Esophagus (tissue), 2 donors: ENCODE measurements around the gene SLC6A12. TPM values are rescaled to one million over a fixed set of nuclear protein-coding genes. Genes with fewer than 3 reads are reported as not detected.

Source experiments
- H3K27ac ChIP-seq, 2 donors: one replicate each; pipeline ENCODE4 v1.5.1; 2013; ENCODE audit warnings: low read depth in 2 of 2, mild to moderate bottlenecking in 2 of 2, inconsistent platforms in 1 of 2, low read length in 1 of 2, moderate library complexity in 1 of 2
- H3K27me3 ChIP-seq, 2 donors: one replicate each; pipeline ENCODE4 v1.6.1; 2013; ENCODE audit warnings: low read length in 2 of 2, control low read depth in 1 of 2, mild to moderate bottlenecking in 1 of 2; ENCODE audit not compliant: insufficient read depth in 2 of 2, control insufficient read depth in 1 of 2
- H3K36me3 ChIP-seq, 2 donors: one replicate each; pipeline ENCODE4 v1.6.1; 2013; ENCODE audit warnings: low read length in 1 of 2; ENCODE audit not compliant: control insufficient read depth in 2 of 2, insufficient read depth in 2 of 2
- H3K4me1 ChIP-seq, 2 donors: one replicate each; pipeline ENCODE4 v1.6.1; 2013; ENCODE audit warnings: low read length in 1 of 2; ENCODE audit not compliant: control insufficient read depth in 2 of 2, insufficient read depth in 2 of 2
- H3K4me3 ChIP-seq, 2 donors: one replicate each; pipeline ENCODE4 v1.5.1; 2013; ENCODE audit warnings: low read length in 2 of 2, mild to moderate bottlenecking in 2 of 2, low read depth in 1 of 2, moderate library complexity in 1 of 2
- H3K9me3 ChIP-seq, 2 donors: one replicate each; pipeline ENCODE4 v1.6.1; 2013; ENCODE audit warnings: mild to moderate bottlenecking in 2 of 2, low read depth in 1 of 2, low read length in 1 of 2, moderate library complexity in 1 of 2; ENCODE audit not compliant: control insufficient read depth in 2 of 2, insufficient read depth in 1 of 2
- WGBS, 2 donors: extraction: QIAGEN DNeasy Blood & Tissue Kit; methylation state at CpG; one replicate each; pipeline ENCODE4 v1.1.7; 2013; 5-methylcytosine and 5-hydroxymethylcytosine counted together
- polyA plus RNA-seq, 2 donors: library from polyadenylated mRNA; stranded (reverse); fragments of 200-250 nt; gene quantifications; one replicate each; pipeline ENCODE4 v1.2.3, GENCODE V29; 2013
- donor health status: healthy with polysubstance abuse.
- donor health status: Bipolar disorder and iron deficiency.

SLC6A12 gene
- polyA plus RNA-seq, 2 donors: 0.11 TPM; not detected in 1

DNA sequence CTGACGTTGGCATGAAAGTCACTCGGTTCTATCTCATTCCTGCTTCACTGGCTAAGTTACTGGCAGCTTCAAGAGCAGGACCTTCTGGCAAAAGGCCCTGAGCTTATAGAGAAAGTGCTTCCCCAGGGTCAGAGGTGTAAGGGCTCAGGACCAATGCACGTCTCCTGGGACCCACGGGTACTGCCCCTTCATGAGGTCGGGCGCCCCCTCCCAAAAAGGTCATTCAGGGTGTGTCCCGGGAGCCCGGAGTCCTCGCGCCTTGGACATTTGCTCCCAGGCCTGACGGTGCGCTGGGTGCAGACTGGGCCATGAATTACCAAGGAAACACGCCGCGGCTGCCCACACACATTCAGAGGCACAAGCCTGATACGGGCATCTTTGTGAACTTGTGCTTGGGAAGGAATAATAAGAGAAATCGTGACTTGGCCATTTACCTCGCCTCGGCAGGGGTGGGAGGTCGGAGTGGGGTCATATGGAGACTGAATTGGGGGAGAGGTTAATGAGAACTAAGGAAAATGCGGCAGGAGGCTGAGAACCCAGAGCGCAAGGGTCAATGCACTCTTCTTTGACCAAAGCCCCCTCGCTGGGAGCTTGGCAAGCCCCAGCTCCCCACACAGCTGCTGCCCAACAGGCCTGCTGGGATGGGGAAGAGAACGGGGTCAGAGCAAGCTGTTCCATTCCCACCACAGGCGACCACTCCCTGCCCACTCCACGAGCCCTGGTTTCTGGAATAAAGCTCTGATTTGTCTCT is 15.7 kb upstream of the SLC6A12 start:
- H3K9me3 ChIP-seq: no peaks in the 10 kb centered on the region
- no peak overlapping the region for H3K4me3 ChIP-seq
- H3K27me3 ChIP-seq: no peaks in the 10 kb centered on the region
- no peaks in the 10 kb centered on the region for H3K36me3 ChIP-seq
- H3K27ac ChIP-seq: no peak overlapping the region
- WGBS, 2 donors: 70 to 73% methylated on average over 26 of the region's 26 CpGs
- H3K4me1 ChIP-seq: peaks cover 0 to 6% of the 10 kb centered on the region in 2 donors

DNA sequence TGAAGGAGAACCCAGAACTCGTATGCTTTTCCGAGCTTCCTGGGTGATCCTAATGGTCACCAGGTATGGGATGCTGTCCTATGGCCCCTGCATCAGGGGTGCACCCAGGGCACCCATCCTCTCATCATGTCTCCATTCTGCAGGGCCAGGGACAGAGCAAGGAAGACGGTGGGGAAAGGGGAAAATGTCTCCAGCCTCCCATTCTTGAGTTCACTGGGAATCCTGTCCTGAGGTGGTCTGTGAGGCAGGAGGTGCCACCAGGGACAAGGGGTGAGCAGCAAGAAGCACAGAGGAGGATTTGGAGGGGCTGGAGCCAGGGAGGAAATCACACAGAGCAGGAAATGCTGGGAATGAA is 14.9 kb upstream of the SLC6A12 start:
- H3K27me3 ChIP-seq: no peaks in the 10 kb centered on the region

DNA sequence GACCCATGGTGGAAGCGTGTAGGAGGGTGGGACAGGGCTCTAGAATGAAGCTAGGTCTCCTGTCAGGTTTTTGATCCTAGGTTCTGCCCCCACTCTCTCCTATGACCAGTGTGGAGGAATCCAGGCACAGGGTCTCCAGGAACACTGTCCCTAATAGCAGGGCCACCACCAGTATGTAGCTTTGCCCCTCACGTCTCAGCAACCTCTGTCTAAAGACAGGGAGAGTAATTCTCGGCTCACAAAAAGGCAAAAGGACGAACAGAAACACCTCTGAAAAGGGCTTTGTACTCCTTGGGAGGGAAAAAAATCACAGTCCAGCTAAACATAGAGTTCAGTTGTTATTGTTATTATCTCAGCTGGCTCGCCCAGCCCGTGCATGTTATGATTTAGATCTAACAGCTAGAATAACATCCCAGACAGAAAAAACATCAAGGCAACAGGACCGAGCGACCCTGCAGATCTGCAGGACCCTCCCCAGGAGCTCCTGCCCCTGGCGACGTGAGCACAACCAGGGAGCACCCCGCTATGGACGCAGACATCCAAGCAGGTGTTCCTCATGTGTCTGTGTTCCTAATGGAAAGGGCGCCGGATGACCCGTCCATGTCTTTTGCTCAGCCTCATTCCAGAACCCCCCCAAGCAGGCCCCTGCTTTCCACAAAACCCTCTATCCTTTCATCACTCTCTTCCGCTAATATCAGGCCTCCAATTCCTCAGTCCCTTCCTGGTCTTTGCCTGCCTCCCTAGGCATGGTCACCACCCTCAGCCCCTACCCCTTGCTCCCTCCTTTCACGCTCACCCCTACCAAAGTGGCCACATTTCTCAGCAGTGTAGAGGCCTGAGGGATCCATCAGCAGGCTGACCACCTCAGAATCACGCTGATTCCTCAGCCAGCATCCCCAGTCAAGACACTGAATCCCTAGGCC is 14.2 kb upstream of the SLC6A12 start:
- 75 to 79% methylated on average over 18 of the region's 18 CpGs for WGBS, 2 donors
- no peak overlapping the region for H3K4me3 ChIP-seq
- H3K9me3 ChIP-seq: no peaks in the 10 kb centered on the region
- H3K27me3 ChIP-seq: no peaks in the 10 kb centered on the region
- H3K4me1 ChIP-seq: peaks cover 0 to 4% of the 10 kb centered on the region in 2 donors
- no peak overlapping the region for H3K27ac ChIP-seq
- no peaks in the 10 kb centered on the region for H3K36me3 ChIP-seq

More for the DNA sequence above, 14.9 kb upstream of the SLC6A12 start:
- Histone ChIP-seq H3K4me1 (peaks cover 0 to 6% of the 10 kb centered on the region in 2 donors), H3K36me3 (no peaks in the 10 kb centered on the region), H3K9me3 (no peaks in the 10 kb centered on the region), H3K27ac (no peak overlapping the region), H3K4me3 (no peak overlapping the region)
- WGBS, 2 donors: 82 to 84% methylated on average over 3 of the region's 3 CpGs

DNA sequence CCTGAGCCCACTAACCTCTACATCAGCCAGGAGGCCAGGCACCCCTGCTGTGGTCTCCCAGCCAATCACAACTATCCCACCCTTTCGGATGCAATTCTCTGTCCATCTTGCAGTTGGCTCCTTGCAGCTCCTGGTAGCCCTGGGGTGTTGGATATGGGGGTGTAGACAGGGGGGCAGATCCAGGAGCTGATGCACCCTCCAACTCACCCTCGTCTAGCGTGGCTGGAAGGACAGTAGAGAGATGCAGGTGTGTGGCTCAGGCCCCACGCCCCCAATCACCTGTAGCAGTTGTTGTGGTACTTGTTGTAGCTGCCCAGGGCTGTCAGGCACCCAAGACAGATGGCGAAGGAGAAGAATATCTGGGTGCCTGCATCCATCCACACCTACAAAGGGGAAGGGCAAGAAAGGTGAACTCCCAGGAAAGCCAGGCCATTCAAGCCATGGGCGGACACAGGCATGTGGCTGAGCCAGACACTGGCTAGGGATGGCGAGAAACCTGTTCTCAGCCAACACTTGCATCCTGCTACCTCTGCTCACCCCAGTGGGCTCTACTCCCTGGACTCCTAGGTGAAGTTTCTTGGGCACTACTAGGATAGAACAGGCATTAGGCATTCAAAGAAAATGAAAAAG is 13.4 kb upstream of the SLC6A12 start:
- no peak overlapping the region for H3K27ac ChIP-seq
- H3K4me3 ChIP-seq: no peak overlapping the region
- WGBS, 2 donors: 84 to 89% methylated on average over 7 of the region's 7 CpGs
- no peaks in the 10 kb centered on the region for H3K36me3 ChIP-seq
- H3K4me1 ChIP-seq: peaks cover 0 to 2% of the 10 kb centered on the region in 2 donors
- no peaks in the 10 kb centered on the region for H3K9me3 ChIP-seq
- no peaks in the 10 kb centered on the region for H3K27me3 ChIP-seq

DNA sequence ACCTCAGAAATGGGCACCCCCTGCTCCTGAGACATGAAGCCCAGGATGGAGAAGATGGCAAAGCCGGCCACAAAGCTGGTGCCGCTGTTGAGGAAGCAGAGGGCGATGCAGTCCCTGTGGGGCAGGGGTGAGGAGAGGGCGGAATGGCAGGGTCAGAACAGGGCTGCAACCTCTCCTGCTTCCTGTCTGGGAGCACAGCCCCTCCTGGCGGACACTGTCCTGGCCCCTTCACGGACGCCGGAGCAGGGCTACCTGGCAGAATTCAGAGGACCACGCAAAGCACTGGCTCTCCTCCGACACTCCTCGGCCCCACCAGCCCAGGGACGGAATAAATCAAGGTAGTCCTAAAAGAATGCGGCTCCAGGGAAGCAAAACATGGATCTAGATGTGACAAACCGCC is 12.4 kb upstream of the SLC6A12 start:
- Histone ChIP-seq H3K4me3 (no peak overlapping the region), H3K4me1 (peaks cover 0 to 2% of the 10 kb centered on the region in 2 donors), H3K27ac (no peak overlapping the region), H3K36me3 (no peaks in the 10 kb centered on the region), H3K9me3 (no peaks in the 10 kb centered on the region), H3K27me3 (no peaks in the 10 kb centered on the region)
- 82 to 86% methylated on average over 14 of the region's 14 CpGs for WGBS, 2 donors

DNA sequence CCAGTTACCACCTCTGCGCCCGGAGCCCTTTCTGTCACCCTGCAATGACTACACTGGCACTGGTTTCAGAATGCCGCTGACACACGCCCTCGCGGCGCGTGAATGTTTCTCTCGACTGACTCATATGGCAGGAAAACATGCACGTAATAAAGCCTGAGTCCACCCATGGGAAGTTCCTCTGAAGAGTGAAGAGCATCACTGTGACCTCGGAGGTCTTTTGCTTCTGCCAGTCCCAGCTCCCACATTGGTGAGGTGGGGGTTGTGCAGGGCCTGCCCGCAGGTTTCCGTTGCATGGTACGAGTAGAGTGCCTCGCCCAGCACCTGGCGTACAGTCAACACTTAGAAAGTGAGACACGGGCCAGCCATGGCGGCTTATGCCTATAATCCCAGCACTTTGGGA is 11.1 kb upstream of the SLC6A12 start:
- Histone ChIP-seq H3K9me3 (no peaks in the 10 kb centered on the region), H3K4me3 (no peak overlapping the region), H3K36me3 (no peaks in the 10 kb centered on the region), H3K27ac (no peak overlapping the region), H3K27me3 (no peaks in the 10 kb centered on the region), H3K4me1 (peaks cover 0 to under 1% of the 10 kb centered on the region in 2 donors)
- WGBS, 2 donors: 87 to 93% methylated on average over 18 of the region's 18 CpGs

DNA sequence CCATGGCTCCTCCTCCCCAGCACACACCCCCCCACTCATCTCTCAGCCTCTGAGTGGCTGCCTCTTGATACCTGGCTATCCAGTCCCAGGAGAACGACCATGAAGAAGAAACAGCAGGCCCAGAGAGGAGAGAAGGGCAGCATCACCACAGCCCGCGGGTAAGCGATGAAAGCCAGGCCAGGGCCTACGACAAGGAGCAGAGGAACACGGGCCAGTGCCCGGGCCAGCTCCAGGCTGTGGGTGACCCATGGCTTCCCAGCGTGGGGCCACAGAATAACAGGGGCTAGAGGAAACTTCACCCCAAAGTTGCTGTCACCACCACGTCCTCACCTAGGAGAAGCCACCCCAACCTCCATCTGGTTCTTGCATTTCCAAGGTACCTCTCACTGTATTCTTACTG is 10.4 kb upstream of the SLC6A12 start:
- Histone ChIP-seq H3K4me1 (peaks cover 0 to 2% of the 10 kb centered on the region in 2 donors), H3K36me3 (no peaks in the 10 kb centered on the region), H3K27ac (no peak overlapping the region), H3K27me3 (no peaks in the 10 kb centered on the region), H3K9me3 (no peaks in the 10 kb centered on the region), H3K4me3 (no peak overlapping the region)
- 90% methylated on average over 9 of the region's 9 CpGs for WGBS, 2 donors

DNA sequence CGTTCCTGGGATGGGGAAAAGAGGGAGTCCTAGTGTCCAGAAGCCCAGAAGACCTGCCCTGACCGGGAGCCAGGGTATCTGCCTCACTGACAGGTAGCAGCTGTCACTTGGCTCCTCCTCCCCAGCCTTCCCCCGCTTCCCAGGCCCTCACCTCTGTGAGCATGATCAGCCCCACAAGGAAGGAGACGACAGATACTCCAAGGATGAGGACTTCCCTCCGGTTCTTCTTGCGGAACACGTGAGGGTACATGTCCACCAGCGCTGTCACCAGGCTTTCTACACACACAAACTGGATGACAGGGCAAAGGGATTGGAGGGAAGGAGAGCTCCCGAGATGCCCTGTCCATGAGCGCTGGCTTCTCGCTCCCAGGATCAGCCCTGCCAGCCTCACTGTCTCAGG is 9.9 kb upstream of the SLC6A12 start:
- no peaks in the 10 kb centered on the region for H3K9me3 ChIP-seq
- 80% methylated on average over 11 of the region's 11 CpGs for WGBS, 2 donors
- H3K4me1 ChIP-seq: peaks cover 0 to 2% of the 10 kb centered on the region in 2 donors
- no peak overlapping the region for H3K4me3 ChIP-seq
- no peaks in the 10 kb centered on the region for H3K27me3 ChIP-seq
- no peaks in the 10 kb centered on the region for H3K36me3 ChIP-seq
- no peak overlapping the region for H3K27ac ChIP-seq

DNA sequence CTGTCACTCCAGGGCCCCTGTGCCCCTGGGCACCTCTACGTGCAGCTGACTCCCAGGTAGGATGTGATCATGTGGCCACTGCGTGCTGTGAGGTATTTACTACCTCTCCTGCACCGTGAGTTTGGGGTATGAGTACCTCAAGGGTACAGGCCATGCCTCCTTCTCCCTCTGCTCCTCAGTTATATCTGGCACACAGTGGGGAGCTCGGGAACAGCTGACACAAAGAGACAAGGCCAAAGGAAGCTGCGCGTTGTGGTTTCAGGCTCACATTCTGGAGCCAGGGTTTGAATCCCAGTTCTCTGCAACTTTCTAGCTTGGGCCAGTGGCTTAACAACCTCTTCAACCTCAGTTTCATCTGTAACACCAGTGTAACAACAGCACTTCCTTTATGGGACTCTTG is 7.8 kb upstream of the SLC6A12 start:
- no peaks in the 10 kb centered on the region for H3K27me3 ChIP-seq
- WGBS, 2 donors: 78 to 80% methylated on average over 6 of the region's 6 CpGs
- H3K36me3 ChIP-seq: no peaks in the 10 kb centered on the region

More for the DNA sequence above, 7.8 kb upstream of the SLC6A12 start:
- no peaks in the 10 kb centered on the region for H3K9me3 ChIP-seq
- peaks cover 0 to 2% of the 10 kb centered on the region in 2 donors for H3K4me1 ChIP-seq
- H3K4me3 ChIP-seq: no peak overlapping the region
- H3K27ac ChIP-seq: no peak overlapping the region
